Fibroblast of lung (primary cell): ENCODE measurements around the gene PANK1. TPM values are rescaled to one million over a fixed set of nuclear protein-coding genes. Genes with fewer than 3 reads are reported as not detected.
"Not testable (repeated sequence)": the region's sequence is repeated elsewhere in the genome, so short reads cannot be mapped to it uniquely, and the experiment has no call there.

Source experiments
- DNase-seq, 2 donors: peaks; one replicate each; pipeline versions ENCODE4 v3.0.0 to v3.0.0-alpha.2; 2010; ENCODE audit warnings: low read depth in 2 of 2
- H2AFZ ChIP-seq: 2 replicates; pipeline ENCODE4 v1.5.1; 2012; ENCODE audit warnings: low read length, control low read depth, inconsistent platforms
- H3K27ac ChIP-seq: 2 replicates; pipeline ENCODE4 v1.5.1; 2011; ENCODE audit warnings: low read length, control low read depth; ENCODE audit not compliant: insufficient read depth
- H3K27me3 ChIP-seq: 2 replicates; pipeline ENCODE4 v1.5.1; 2011; ENCODE audit warnings: mild to moderate bottlenecking, low read length; ENCODE audit not compliant: control insufficient read depth, insufficient read depth
- H3K36me3 ChIP-seq: 2 replicates; pipeline ENCODE4 v1.5.1; 2011; ENCODE audit warnings: low read length; ENCODE audit not compliant: control insufficient read depth, insufficient read depth
- H3K4me1 ChIP-seq: 2 replicates; pipeline ENCODE4 v1.5.1; 2011; ENCODE audit warnings: low read length; ENCODE audit not compliant: control insufficient read depth, insufficient read depth; ENCODE audit errors: extremely low read depth
- H3K4me2 ChIP-seq: 2 replicates; pipeline ENCODE4 v1.5.1; 2011; ENCODE audit warnings: low read length, control low read depth; ENCODE audit not compliant: insufficient read depth; ENCODE audit errors: extremely low read depth
- H3K4me3 ChIP-seq, 4 experiments: fragments of 200-600 bp in 1 of 4; sonication (generic) in 1 of 4; replicated peaks in 1 of 4; 2 replicates each; pipeline ENCODE4 v1.5.1; 2011 to 2016; ENCODE audit warnings: low read length in 4 of 4, low read depth in 3 of 4, mild to moderate bottlenecking in 3 of 4, control low read depth in 2 of 4, inconsistent platforms in 1 of 4, mixed read lengths in 1 of 4; ENCODE audit not compliant: insufficient read depth in 1 of 4; ENCODE audit errors: control extremely low read depth in 1 of 4
- H3K79me2 ChIP-seq: 2 replicates; pipeline ENCODE4 v1.5.1; 2012; ENCODE audit warnings: mild to moderate bottlenecking, low read length, inconsistent platforms; ENCODE audit not compliant: control insufficient read depth, insufficient read depth
- H3K9ac ChIP-seq: 2 replicates; pipeline ENCODE4 v1.5.1; 2011; ENCODE audit warnings: mild to moderate bottlenecking, low read length, control low read depth; ENCODE audit not compliant: insufficient read depth
- H3K9me3 ChIP-seq: 2 replicates; pipeline ENCODE4 v1.5.1; 2012; ENCODE audit warnings: low read depth, low read length; ENCODE audit not compliant: control insufficient read depth, insufficient read depth
- H4K20me1 ChIP-seq: 2 replicates; pipeline ENCODE4 v1.5.1; 2011; ENCODE audit warnings: low read length; ENCODE audit not compliant: control insufficient read depth, insufficient read depth; ENCODE audit errors: extremely low read depth
- EZH2 ChIP-seq: IDR thresholded peaks from 2 replicates; pipeline ENCODE4 v1.5.1; 2012; ENCODE audit warnings: low read length, control low read depth, mild to moderate bottlenecking; ENCODE audit errors: missing control alignments
- polyA plus RNA-seq, 2 donors: library from polyadenylated mRNA; depleted of rRNA in 1 of 2; stranded (reverse) in 1 of 2; unstranded in 1 of 2; fragments of >200 nt; gene quantifications; 2 replicates each; pipeline ENCODE4 v1.2.1, GENCODE V29; 2011 to 2012; ENCODE audit warnings: missing spikeins in 1 of 2
- total RNA-seq: library from RNA; depleted of rRNA; stranded (reverse); fragments of >200 nt; gene quantifications from 2 replicates; pipeline ENCODE4 v1.2.1, GENCODE V29; 2014
- TF ChIP-seq, protein P1 (sequence below), 2 donors: IDR thresholded peaks in 1 of 2; conservative IDR thresholded peaks in 1 of 2; 1 replicate in 1 of 2; 2 replicates in 1 of 2; pipeline ENCODE4 v1.5.1; 2011 to 2012; ENCODE audit warnings: low read length in 2 of 2, control low read depth in 1 of 2, inconsistent platforms in 1 of 2, low read depth in 1 of 2, mild to moderate bottlenecking in 1 of 2

The PANK1 gene
- total and polyA plus RNA-seq, 2 donors (not counting 1 experiment from before 2014, with no cell fraction given): 5.3 to 9.2 TPM

DNA sequence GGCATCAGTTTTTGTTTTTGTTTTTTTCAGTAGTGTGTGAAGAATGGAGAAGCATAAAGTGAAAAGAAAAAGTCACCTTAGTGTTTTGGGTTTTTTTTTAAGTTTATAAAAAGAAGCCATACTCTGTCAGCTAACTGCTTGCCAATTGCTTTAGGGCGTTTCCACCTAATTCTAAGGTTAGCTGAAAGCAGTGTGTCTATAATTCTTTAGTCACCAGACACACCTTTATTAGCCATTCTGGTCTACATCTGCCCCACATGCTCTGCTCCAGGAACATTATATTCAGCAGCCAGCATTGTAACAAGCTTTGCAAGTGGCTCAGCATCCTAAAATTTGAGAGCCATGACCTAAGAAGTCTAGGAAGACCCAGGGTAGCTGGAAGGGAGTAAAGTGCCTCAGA lies 95.5 kb downstream of the PANK1 start:
- Histone ChIP-seq H4K20me1 (no peaks in the 10 kb centered on the region), H3K27ac (no peak overlapping the region), H3K4me2 (no peak overlapping the region), H3K9ac (no peak overlapping the region), H3K27me3 (no peaks in the 10 kb centered on the region), H3K9me3 (no peaks in the 10 kb centered on the region), H3K79me2 (no peaks in the 10 kb centered on the region), H3K36me3 (no peaks in the 10 kb centered on the region), H2AFZ (no peak overlapping the region), H3K4me1 (peaks cover 10% of the 10 kb centered on the region), H3K4me3 (no peak overlapping the region)
- DNase-seq: no peak
- TF ChIP-seq, protein P1, sequence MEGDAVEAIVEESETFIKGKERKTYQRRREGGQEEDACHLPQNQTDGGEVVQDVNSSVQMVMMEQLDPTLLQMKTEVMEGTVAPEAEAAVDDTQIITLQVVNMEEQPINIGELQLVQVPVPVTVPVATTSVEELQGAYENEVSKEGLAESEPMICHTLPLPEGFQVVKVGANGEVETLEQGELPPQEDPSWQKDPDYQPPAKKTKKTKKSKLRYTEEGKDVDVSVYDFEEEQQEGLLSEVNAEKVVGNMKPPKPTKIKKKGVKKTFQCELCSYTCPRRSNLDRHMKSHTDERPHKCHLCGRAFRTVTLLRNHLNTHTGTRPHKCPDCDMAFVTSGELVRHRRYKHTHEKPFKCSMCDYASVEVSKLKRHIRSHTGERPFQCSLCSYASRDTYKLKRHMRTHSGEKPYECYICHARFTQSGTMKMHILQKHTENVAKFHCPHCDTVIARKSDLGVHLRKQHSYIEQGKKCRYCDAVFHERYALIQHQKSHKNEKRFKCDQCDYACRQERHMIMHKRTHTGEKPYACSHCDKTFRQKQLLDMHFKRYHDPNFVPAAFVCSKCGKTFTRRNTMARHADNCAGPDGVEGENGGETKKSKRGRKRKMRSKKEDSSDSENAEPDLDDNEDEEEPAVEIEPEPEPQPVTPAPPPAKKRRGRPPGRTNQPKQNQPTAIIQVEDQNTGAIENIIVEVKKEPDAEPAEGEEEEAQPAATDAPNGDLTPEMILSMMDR (conservative IDR thresholded peaks at IDR 0.05 in 1 of 2, IDR thresholded peaks at IDR 0.05 in 1 of 2; ENCODE audit: low read depth in 1 of 2, low read length in 2 of 2): no peak
- TF ChIP-seq EZH2: no peak

DNA sequence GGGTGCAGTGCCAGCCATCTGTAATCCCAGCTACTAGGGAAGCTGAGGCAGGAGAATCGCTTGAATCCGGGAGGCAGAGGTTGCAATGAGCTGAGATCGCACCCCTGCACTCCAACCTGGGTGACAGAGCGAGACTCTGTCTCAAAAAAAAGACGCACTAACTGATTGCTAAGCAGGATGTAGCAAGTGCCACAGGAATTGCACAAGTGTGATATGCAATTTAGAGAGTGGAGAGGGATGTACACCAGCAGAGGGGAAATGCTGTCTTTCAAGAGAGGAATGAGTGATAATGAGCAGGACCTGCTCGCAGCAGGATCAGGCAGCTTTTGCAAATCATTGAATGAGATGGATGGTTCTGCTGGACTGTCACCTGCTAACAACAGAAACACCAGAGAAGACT lies 96.4 kb downstream of the PANK1 start:
- Histone ChIP-seq H3K27ac (no peak overlapping the region), H3K4me1 (peaks cover 9% of the 10 kb centered on the region), H3K4me2 (no peak overlapping the region), H3K79me2 (no peaks in the 10 kb centered on the region), H3K9ac (no peak overlapping the region), H3K4me3 (no peak overlapping the region), H2AFZ (no peak overlapping the region), H3K9me3 (no peaks in the 10 kb centered on the region), H3K36me3 (no peaks in the 10 kb centered on the region), H3K27me3 (no peaks in the 10 kb centered on the region), H4K20me1 (no peaks in the 10 kb centered on the region)
- no peak for DNase-seq
- TF ChIP-seq, protein P1 (conservative IDR thresholded peaks at IDR 0.05 in 1 of 2, IDR thresholded peaks at IDR 0.05 in 1 of 2; ENCODE audit: low read depth in 1 of 2, low read length in 2 of 2): no peak
- TF ChIP-seq EZH2: no peak

DNA sequence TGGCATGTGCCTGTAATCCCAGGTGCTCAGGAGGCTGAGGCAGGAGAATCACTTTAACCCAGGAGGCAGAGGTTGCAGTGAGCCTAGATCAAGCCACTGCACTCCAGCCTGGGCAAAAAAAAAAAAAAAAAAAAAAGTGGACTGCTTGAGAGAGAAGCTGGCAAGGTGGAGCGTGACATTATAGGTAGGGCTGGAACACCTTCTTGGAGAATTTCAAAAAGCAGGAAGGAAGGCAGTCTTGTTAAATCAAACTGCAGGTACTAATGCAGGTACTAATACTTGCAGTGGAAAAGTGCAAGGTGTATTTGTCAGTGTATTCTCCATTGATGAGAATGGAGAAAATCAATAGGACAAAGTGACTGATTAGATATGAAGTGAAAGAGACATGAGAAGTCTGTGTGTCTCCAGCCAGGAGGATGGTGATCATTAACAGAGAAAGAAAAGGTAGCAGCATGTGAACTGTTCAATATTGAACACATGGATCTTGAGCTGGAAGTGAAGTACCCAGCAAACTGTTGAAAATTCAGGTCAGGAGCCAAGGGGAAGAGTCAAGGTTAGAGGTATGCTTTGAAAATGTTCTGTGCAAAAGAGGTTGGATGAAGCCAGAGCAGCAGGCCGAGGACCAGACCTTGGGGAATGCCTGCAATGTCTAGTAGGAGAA lies 97.1 kb downstream of the PANK1 start:
- H3K27ac ChIP-seq: no peak overlapping the region
- no peaks in the 10 kb centered on the region for H3K79me2 ChIP-seq
- H4K20me1 ChIP-seq: no peaks in the 10 kb centered on the region
- H3K4me2 ChIP-seq: no peak overlapping the region
- peaks cover 5% of the 10 kb centered on the region for H3K4me1 ChIP-seq
- H3K9me3 ChIP-seq: no peaks in the 10 kb centered on the region
- no peak overlapping the region for H3K9ac ChIP-seq
- no peaks in the 10 kb centered on the region for H3K36me3 ChIP-seq
- TF ChIP-seq, protein P1 (conservative IDR thresholded peaks at IDR 0.05 in 1 of 2, IDR thresholded peaks at IDR 0.05 in 1 of 2; ENCODE audit: low read depth in 1 of 2, low read length in 2 of 2): no peak
- no peak for TF ChIP-seq EZH2
- DNase-seq: no peak
- no peak overlapping the region for H2AFZ ChIP-seq
- no peak overlapping the region for H3K4me3 ChIP-seq
- no peaks in the 10 kb centered on the region for H3K27me3 ChIP-seq

DNA sequence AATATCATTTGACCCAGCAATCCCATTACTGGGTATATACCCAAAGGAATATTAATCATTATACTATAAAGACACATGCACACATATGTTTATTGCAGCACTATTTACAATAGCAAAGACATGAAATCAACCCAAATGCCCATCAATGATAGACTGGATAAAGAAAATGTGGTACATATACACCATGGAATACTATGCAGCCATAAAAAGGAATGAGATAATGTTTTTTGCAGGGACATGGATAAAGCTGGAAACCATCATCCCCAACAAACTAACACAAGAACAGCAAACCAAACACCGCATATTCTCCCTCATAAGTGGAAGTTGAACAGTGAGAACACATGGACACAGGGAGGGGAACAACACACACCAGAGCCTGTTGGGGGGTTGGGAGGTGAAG lies 98.4 kb downstream of the PANK1 start:
- not testable (repeated sequence) for H3K27me3 ChIP-seq, H3K9ac ChIP-seq, H3K4me3 ChIP-seq, H2AFZ ChIP-seq, H3K4me2 ChIP-seq, H3K9me3 ChIP-seq, H4K20me1 ChIP-seq, H3K27ac ChIP-seq, H3K36me3 ChIP-seq, DNase-seq, H3K79me2 ChIP-seq, H3K4me1 ChIP-seq
